Measurements from ENCODE around the gene SLC25A25.

GRCh38 chr9:128149951-128150593 lies 82.0 kb downstream of the SLC25A25 start:
- TF ChIP-seq, protein P1, sequence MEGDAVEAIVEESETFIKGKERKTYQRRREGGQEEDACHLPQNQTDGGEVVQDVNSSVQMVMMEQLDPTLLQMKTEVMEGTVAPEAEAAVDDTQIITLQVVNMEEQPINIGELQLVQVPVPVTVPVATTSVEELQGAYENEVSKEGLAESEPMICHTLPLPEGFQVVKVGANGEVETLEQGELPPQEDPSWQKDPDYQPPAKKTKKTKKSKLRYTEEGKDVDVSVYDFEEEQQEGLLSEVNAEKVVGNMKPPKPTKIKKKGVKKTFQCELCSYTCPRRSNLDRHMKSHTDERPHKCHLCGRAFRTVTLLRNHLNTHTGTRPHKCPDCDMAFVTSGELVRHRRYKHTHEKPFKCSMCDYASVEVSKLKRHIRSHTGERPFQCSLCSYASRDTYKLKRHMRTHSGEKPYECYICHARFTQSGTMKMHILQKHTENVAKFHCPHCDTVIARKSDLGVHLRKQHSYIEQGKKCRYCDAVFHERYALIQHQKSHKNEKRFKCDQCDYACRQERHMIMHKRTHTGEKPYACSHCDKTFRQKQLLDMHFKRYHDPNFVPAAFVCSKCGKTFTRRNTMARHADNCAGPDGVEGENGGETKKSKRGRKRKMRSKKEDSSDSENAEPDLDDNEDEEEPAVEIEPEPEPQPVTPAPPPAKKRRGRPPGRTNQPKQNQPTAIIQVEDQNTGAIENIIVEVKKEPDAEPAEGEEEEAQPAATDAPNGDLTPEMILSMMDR (IDR thresholded peaks at IDR 0.05) = no peak
- no peak for TF ChIP-seq POLR2A (IDR thresholded peaks at IDR 0.05)
